Kidney (tissue), 14 donors: ENCODE results near the gene SPTBN1. TPM values are rescaled to one million over a fixed set of nuclear protein-coding genes. Genes with fewer than 3 reads are reported as not detected.
A peak's percentile ranks its signal among the peaks of the same experiment; 100 is the strongest.

Experiments used
- DNase-seq, 5 donors: peaks; one replicate each; pipeline ENCODE4 v3.0.0-alpha.2; 2013 to 2020
- FAIRE-seq: peaks from 2 replicates; lab custom pipeline; 2012; peaks lifted over from hg19 to GRCh38; lab: Jason Lieb, UNC
- H3K27ac ChIP-seq, 2 donors: one replicate each; pipeline ENCODE4 v1.7.0; 2013; ENCODE audit warnings: low read depth in 2 of 2, low read length in 2 of 2, inconsistent platforms in 1 of 2
- H3K27me3 ChIP-seq: one replicate; pipeline ENCODE4 v1.7.1; 2013; ENCODE audit warnings: low read length, inconsistent platforms; ENCODE audit not compliant: control insufficient read depth, insufficient read depth
- H3K36me3 ChIP-seq, 3 donors: one replicate each; pipeline versions ENCODE4 v1.7.0 to v1.7.1; 2013; ENCODE audit warnings: low read length in 3 of 3, control low read depth in 1 of 3, inconsistent platforms in 1 of 3; ENCODE audit not compliant: insufficient read depth in 3 of 3, control insufficient read depth in 2 of 3
- H3K4me1 ChIP-seq, 3 donors: one replicate each; pipeline versions ENCODE4 v1.7.0 to v1.7.1; 2013; ENCODE audit warnings: low read length in 3 of 3, inconsistent platforms in 1 of 3, low read depth in 1 of 3; ENCODE audit not compliant: control insufficient read depth in 2 of 3, insufficient read depth in 2 of 3
- H3K4me3 ChIP-seq, 3 donors: one replicate each; pipeline versions ENCODE4 v1.7.0 to v1.8.1; 2013; ENCODE audit warnings: low read length in 3 of 3, control low read depth in 1 of 3, inconsistent platforms in 1 of 3
- H3K9ac ChIP-seq, 3 donors: one replicate each; pipeline versions ENCODE4 v1.7.0 to v1.7.1; 2013; ENCODE audit warnings: low read length in 3 of 3, control low read depth in 1 of 3, inconsistent platforms in 1 of 3
- H3K9me3 ChIP-seq, 3 donors: one replicate each; pipeline versions ENCODE4 v1.7.0 to v1.7.1; 2013; ENCODE audit warnings: low read length in 3 of 3, control low read depth in 1 of 3, inconsistent platforms in 1 of 3; ENCODE audit not compliant: control insufficient read depth in 2 of 3, insufficient read depth in 1 of 3
- CTCF ChIP-seq: IDR thresholded peaks from 3 replicates; pipeline ENCODE4 v1.5.1; 2012; ENCODE audit warnings: mild to moderate bottlenecking, moderate library complexity, borderline replicate concordance; ENCODE audit not compliant: insufficient read depth; ENCODE audit errors: extremely low read depth
- intact Hi-C: fragments of 100-400 bp; cut with DNase I; formaldehyde crosslinking; loops from one replicate; pipeline ENCODE4 v1.11.1; 2022
- polyA plus RNA-seq: library from polyadenylated mRNA; stranded (reverse); fragments of 350-450 nt; fragmentation: Illumina TruSeq; extraction: RNeasy Lipid Tissue Mini Kit (QIAGEN cat#74804); gene quantifications from one replicate; pipeline ENCODE4 v1.2.3, GENCODE V29; 2014; ENCODE audit warnings: low read depth, low replicate concordance; ENCODE audit not compliant: insufficient read depth
- total RNA-seq: library from RNA; stranded (reverse); fragmentation: NEBNext Ultra II Directional; extraction: Animal tissue kit (Norgen Biotek cat#: 25700); gene quantifications from one replicate; pipeline ENCODE4 v1.2.1, GENCODE V29; 2021
- donor health status: control.
- donor health status: control.
- donor health status: control.
- donor health status: control.
- donor health status: control.
- donor health status: DM: yes; HTN: yes; CAD: no.
- donor health status: Normal renal cell carcinoma (clear cell type).

The SPTBN1 gene
- total and polyA plus RNA-seq, 2 donors from 2014 or later: 93.2 to 313 TPM

GRCh38 chr2:54551123-54551756 is 95.1 kb downstream of the SPTBN1 start:
- Histone ChIP-seq H3K9ac (peak overlapping the region in 1 of 3 donors; percentile 43), H3K27me3 (no peaks in the 10 kb centered on the region), H3K27ac (peak overlapping the region; percentile 61 to 72), H3K4me3 (no peak overlapping the region), H3K36me3 (no peaks in the 10 kb centered on the region), H3K9me3 (no peaks in the 10 kb centered on the region), H3K4me1 (peaks cover 0 to 52% (median 44%) of the 10 kb centered on the region in 3 donors)
- TF ChIP-seq CTCF: no peak
- intact Hi-C loops: no loop called here
- FAIRE-seq: no peak
- DNase-seq: no peak

GRCh38 chr2:54553075-54553474 is 96.9 kb downstream of the SPTBN1 start:
- H3K9me3 ChIP-seq: no peaks in the 10 kb centered on the region
- H3K4me3 ChIP-seq: no peak overlapping the region
- H3K27me3 ChIP-seq: no peaks in the 10 kb centered on the region
- intact Hi-C loops: no loop called here
- peak overlapping the region in 1 of 2 donors; percentile 29 for H3K27ac ChIP-seq
- no peaks in the 10 kb centered on the region for H3K36me3 ChIP-seq
- no peak for DNase-seq
- FAIRE-seq: no peak
- no peak overlapping the region for H3K9ac ChIP-seq
- H3K4me1 ChIP-seq: peaks cover 3 to 52% (median 50%) of the 10 kb centered on the region in 3 donors
- no peak for TF ChIP-seq CTCF

- FAIRE-seq: no peak
- H3K36me3 ChIP-seq: no peaks in the 10 kb centered on the region
- intact Hi-C loops: no loop called here
- H3K4me1 ChIP-seq: peaks cover 3 to 52% (median 49%) of the 10 kb centered on the region in 3 donors
- DNase-seq: no peak
- peak overlapping the region in 1 of 2 donors; percentile 29 for H3K27ac ChIP-seq
- H3K9ac ChIP-seq: no peak overlapping the region
- no peaks in the 10 kb centered on the region for H3K9me3 ChIP-seq
- TF ChIP-seq CTCF: no peak
- no peak overlapping the region for H3K4me3 ChIP-seq
- H3K27me3 ChIP-seq: no peaks in the 10 kb centered on the region
Measured at GRCh38 chr2:54553775-54554174, 97.6 kb downstream of the SPTBN1 start.
